GM21367 (cell line): ENCODE data around the gene MXD3.
"Not testable (repeated sequence)": the region's sequence is repeated elsewhere in the genome, so short reads cannot be mapped to it uniquely, and the experiment has no call there.

Source experiments
- ATAC-seq: cut with Tn5 transposase; IDR thresholded peaks from one replicate; pipeline ENCODE4 v1.9.1; 2021; ENCODE audit not compliant: unreplicated experiment

Gene MXD3

GRCh38 chr5:177270653-177271052 lies 41.0 kb downstream of the MXD3 start:
- ATAC-seq, result no peak

GRCh38 chr5:177269976-177270375 lies 41.7 kb downstream of the MXD3 start:
- ATAC-seq, result no peak

GRCh38 chr5:177269232-177269895 lies 42.3 kb downstream of the MXD3 start:
- no peak for ATAC-seq

GRCh38 chr5:177265395-177265794 lies 46.3 kb downstream of the MXD3 start:
- no peak for ATAC-seq

GRCh38 chr5:177264178-177264577 lies 47.5 kb downstream of the MXD3 start:
- ATAC-seq, result no peak

GRCh38 chr5:177261510-177261909 lies 50.2 kb downstream of the MXD3 start:
- no peak for ATAC-seq

GRCh38 chr5:177260961-177261360 lies 50.7 kb downstream of the MXD3 start:
- ATAC-seq, result no peak

- ATAC-seq, result not testable (repeated sequence)
Measured at GRCh38 chr5:177258711-177259110, 53.0 kb downstream of the MXD3 start.
